ENCODE measurements around the gene LITAFD.
"Not testable (repeated sequence)": the region's sequence is repeated elsewhere in the genome, so short reads cannot be mapped to it uniquely, and the experiment has no call there.

Gene LITAFD

GRCh38 chr16:8882041-8882617, at the start of gene LITAFD:
LITAFD (plus strand) TSS chr16:8882351; CDS start chr16:8884356, 2,005 bp downstream.
- no peak for DNase-seq (ENCODE audit: low spot score)

- no peak for DNase-seq (ENCODE audit: low spot score)
These were observed 49.4 kb upstream of the LITAFD start for GRCh38 chr16:8832717-8833105.

DNA sequence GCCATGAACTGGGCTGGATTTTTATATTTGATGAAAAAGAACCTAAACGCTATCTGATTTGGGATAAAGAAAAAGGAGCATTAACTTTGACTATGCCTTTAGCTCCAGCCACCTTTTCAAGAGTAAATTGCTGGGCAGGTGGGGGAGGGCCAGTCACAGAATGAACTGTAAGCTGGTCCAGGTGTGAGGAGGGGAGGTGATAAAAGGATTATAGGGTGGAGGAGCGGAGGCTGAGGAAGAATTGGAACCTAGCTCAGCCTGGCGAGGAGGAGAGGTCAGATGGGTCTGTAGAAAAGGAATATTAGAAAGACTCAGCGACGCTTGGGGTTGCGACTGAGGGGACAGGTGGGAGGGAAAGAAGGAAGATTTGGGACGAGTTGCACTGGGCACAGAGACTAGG, 45.4 kb upstream of the LITAFD start:
- not testable (repeated sequence) for DNase-seq (ENCODE audit: low spot score)

GRCh38 chr16:8837594-8837993, 44.6 kb upstream of the LITAFD start:
- DNase-seq (ENCODE audit: low spot score) = not testable (repeated sequence)

DNA sequence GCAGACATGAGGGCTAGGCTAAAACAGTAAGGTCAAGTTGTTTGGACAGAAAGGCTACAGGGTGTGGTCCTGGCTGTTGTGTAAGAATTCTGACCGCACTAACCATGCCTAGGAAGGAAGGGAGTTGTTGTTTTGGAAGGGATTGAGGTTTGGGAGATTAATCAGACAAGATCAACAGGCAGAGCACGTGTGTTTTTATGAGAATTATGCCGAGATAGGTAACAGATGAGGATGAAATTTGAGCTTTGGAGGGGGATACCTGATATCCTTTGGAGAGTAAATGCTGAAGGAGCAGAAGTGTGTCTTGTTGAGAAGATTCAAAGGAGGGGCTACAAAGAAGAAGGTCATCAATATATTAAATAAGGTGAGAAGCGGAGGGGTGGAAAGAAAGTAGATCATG, 40.1 kb upstream of the LITAFD start:
- not testable (repeated sequence) for DNase-seq (ENCODE audit: low spot score)

DNA sequence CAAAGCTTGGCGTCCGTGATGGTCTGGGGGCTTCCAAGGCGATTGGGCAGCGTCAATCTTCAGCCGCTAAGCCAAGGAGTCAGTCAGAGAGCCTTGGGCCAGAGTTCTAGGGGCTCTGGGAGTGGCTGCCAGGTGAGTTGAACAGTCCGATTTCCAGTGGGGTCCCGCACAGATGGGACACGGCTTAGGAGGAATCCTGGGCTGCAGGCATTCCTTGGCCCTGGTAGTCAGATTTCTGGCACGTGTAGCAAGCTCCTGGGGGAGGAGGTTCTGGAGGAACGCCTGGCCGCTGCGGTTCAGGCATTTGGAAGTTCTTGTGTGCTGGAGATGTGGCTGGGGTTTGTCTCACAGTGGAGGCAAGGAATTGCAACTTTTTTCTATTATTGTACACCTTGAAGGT, 38.9 kb upstream of the LITAFD start:
- not testable (repeated sequence) for DNase-seq (ENCODE audit: low spot score)

- no peak for DNase-seq (ENCODE audit: low spot score)
These were observed 36.4 kb upstream of the LITAFD start for GRCh38 chr16:8845699-8846298.

GRCh38 chr16:8846401-8846932, 35.7 kb upstream of the LITAFD start:
- DNase-seq (ENCODE audit: low spot score) = no peak

DNA sequence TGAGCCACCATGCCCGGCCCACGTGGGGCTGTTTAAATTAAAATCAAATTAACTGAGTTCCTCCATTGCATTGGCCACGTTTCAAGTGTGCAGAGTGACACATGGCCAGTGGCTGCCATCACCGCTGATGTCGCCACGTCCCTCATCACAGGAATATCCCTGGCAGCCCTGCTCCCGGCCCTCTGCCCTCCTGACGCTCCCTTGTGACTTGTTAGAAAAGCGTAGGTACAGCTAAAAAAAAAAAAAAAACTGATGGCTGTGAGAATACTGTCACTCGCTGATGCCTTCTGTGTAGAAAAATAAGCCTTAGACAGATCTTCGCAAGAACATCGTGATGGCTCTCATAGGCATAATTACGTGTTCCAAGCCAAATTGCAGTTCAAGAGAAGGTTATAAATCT, 35.0 kb upstream of the LITAFD start:
- no peak for DNase-seq (ENCODE audit: low spot score)

GRCh38 chr16:8847623-8848022, 34.5 kb upstream of the LITAFD start:
- no peak for DNase-seq (ENCODE audit: low spot score)

GRCh38 chr16:8848231-8848938, 33.8 kb upstream of the LITAFD start:
- no peak for DNase-seq (ENCODE audit: low spot score)

DNA sequence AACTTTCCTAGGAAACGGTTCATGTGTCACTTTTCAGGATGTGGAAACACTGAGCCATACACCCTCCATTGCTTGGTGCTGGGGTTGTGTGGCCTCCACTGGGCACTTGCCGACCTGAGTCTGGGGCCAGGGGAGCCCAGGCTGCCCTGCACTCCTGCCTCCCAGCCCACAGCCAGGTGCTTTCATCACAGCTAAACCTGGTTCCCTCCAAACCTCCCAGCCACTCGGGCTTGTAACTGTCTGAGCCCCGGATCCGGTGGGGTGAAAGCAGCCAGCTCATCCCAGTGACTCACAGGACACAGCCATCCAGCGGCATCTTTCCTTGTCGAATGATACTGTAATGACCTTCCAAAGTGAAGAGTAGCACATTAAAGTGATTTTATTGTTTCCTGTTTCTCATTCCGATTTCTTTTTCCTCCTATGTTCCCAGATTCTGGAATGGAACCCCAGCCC, 33.2 kb upstream of the LITAFD start:
- peak; percentile 91 for DNase-seq (ENCODE audit: low spot score)

GRCh38 chr16:8849411-8850011, 32.6 kb upstream of the LITAFD start:
- no peak for DNase-seq (ENCODE audit: low spot score)

- peak; percentile 74 for DNase-seq (ENCODE audit: low spot score)
These were observed 31.8 kb upstream of the LITAFD start for GRCh38 chr16:8850279-8850885.

DNA sequence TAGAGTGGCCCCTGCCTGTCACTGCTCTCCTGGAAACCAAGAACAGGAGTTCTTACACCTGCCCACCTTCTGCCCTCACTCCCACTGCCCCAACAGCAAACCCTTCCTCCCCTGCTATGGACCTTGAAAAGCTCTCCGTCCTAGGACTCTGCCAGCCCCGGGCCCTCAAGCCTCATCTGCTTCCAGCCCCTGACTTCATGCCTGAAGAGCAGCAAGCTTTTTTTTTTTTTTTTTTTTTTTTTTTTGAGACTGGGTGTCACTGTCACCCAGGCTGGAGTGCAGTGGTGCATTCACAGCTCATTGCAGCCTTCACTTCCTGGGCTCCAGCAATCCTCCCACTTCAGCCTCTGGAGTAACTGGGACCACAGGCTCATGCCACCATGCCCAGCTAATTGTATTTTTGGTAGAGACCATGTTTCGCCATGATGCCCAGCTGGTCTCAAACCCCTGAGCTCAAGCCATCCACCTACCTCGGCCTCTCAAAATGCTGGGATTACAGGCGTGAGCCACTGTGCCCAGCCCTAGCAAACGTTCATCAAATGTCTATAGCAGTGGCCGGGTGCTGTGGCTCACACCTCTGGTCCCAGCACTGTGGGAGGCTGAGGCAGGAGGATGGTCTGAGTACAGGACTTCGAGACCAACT, 30.3 kb upstream of the LITAFD start:
- DNase-seq (ENCODE audit: low spot score) = no peak

- DNase-seq (ENCODE audit: low spot score) = no peak
These were observed 29.6 kb upstream of the LITAFD start for GRCh38 chr16:8852534-8852933.

DNA sequence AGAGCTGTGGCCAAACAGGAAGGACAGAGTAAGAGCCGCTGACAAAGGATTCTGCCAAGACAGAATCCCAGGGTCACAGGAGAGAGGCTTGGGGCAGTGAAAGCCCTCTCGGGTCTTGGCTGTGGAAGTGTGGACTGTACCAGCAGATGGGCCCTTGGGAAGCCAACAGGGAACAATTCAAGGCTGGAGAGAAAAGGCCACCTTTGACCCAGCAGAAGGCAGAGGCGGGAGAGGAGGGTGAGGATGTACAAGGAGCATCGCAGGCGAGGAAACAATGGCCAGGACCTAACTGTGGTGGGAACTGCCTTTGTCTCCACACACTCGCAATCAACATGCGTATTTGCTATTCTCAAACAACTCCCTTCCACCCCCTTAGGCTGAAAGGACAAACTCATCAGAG, 29.0 kb upstream of the LITAFD start:
- no peak for DNase-seq (ENCODE audit: low spot score)

GRCh38 chr16:8853611-8854010, 28.5 kb upstream of the LITAFD start:
- DNase-seq (ENCODE audit: low spot score) = no peak

DNA sequence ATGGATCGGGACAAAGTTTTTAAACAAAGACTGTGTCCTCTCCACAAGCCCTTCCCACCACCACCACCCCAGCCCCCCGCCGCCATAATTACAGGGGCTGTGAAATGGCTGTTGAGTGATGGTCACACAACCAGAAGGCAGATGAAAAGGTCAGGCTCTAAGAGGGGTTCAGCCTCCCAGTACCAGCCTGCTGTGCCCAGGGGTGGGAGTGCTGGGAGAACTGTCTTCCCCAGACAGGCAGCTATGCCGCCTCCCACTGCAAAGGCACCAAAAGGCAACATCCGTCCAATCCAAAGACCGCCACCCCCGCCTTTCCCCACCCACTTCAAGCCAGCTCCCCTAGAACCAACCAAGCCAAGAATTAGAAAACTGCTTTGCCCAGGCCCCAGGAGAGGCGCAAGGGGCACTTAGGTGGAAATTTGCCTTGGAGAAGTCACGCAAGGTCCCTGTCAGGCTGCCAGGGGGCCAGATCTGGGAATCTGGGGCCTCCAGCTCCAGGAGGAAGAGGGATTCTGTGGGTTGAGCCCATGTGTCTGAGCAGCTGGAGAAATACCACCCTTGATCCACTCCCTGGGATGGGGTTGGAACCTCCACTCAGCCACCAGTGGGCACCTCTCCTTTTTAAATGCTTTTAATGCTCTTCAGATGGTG, 27.7 kb upstream of the LITAFD start:
- DNase-seq (ENCODE audit: low spot score) = no peak

DNA sequence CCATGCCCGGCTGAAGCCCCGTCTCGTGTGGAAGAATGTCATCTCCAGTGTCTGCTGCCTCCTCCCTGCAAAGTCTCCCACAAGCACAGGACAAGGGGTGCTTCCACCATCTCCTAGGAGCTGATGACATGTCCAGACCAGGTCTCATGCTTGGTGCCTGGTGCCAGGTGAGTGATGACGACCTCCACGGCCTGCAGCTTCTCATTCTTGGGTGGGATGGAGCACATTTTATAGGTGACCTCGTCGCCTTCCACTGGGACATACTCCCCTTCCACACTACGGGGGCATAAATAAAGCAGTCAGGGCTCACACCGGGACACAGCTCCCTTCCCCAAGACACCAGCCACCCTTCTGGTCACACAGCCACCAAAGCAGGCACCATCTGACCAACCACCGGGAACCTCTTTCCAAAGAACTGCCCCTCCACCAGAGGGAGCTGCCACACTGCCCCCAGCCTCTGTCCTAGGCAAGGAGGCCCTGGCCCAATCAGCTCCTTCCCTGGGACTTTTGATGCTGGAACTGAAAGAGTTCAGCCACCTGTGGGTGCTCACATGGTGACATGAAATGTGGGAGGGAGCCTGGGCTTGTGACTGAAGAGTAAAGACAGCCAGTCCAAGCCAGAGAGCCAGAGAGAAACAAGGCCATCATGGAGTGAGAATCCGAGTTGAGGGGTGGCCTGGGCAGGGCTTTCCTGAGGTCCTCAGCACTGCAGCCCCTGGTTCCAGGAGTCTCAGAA, 26.9 kb upstream of the LITAFD start:
- DNase-seq (ENCODE audit: low spot score) = no peak

- no peak for DNase-seq (ENCODE audit: low spot score)
These were observed 26.2 kb upstream of the LITAFD start for GRCh38 chr16:8855972-8856371.
